Neural progenitor cell (in vitro differentiated cells): ENCODE measurements around the gene BRD3.

Source experiments
- EZH2phosphoT487 ChIP-seq: fragments of 200-600 bp; sonication (generic); IDR thresholded peaks from 2 replicates; pipeline ENCODE4 v1.6.1; 2017; ENCODE audit warnings: antibody characterized with exemption
- TF ChIP-seq, protein P1 (sequence below): fragments of 200-600 bp; sonication (generic); IDR thresholded peaks from 2 replicates; pipeline ENCODE4 v1.5.1; 2017; ENCODE audit warnings: antibody characterized with exemption, mild to moderate bottlenecking

DNA sequence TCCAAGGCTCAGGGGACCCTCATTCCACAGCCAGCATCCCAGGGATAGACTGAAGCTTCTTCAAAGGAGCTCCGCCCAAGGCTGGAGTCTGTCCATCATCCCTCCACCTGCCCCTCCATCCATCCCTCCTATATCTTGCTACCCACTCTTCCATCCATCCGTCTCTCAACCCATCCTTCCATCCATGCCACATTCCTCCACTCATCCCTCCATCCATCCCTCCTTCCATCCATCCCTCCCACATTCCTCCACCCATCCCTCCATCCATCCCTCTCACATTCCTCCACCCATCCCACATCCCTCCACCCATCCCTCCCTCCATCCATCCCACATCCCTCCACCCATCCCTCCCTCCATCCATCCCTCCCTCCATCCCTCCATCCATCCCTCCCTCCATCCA, 70.2 kb downstream of the BRD3 start:
- TF ChIP-seq, protein P1, sequence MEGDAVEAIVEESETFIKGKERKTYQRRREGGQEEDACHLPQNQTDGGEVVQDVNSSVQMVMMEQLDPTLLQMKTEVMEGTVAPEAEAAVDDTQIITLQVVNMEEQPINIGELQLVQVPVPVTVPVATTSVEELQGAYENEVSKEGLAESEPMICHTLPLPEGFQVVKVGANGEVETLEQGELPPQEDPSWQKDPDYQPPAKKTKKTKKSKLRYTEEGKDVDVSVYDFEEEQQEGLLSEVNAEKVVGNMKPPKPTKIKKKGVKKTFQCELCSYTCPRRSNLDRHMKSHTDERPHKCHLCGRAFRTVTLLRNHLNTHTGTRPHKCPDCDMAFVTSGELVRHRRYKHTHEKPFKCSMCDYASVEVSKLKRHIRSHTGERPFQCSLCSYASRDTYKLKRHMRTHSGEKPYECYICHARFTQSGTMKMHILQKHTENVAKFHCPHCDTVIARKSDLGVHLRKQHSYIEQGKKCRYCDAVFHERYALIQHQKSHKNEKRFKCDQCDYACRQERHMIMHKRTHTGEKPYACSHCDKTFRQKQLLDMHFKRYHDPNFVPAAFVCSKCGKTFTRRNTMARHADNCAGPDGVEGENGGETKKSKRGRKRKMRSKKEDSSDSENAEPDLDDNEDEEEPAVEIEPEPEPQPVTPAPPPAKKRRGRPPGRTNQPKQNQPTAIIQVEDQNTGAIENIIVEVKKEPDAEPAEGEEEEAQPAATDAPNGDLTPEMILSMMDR = no peak
- no peak for TF ChIP-seq EZH2phosphoT487
